Measurements from ENCODE around the gene CKMT1B.
"Not testable (repeated sequence)": the region's sequence is repeated elsewhere in the genome, so short reads cannot be mapped to it uniquely, and the experiment has no call there.

Gene CKMT1B

DNA sequence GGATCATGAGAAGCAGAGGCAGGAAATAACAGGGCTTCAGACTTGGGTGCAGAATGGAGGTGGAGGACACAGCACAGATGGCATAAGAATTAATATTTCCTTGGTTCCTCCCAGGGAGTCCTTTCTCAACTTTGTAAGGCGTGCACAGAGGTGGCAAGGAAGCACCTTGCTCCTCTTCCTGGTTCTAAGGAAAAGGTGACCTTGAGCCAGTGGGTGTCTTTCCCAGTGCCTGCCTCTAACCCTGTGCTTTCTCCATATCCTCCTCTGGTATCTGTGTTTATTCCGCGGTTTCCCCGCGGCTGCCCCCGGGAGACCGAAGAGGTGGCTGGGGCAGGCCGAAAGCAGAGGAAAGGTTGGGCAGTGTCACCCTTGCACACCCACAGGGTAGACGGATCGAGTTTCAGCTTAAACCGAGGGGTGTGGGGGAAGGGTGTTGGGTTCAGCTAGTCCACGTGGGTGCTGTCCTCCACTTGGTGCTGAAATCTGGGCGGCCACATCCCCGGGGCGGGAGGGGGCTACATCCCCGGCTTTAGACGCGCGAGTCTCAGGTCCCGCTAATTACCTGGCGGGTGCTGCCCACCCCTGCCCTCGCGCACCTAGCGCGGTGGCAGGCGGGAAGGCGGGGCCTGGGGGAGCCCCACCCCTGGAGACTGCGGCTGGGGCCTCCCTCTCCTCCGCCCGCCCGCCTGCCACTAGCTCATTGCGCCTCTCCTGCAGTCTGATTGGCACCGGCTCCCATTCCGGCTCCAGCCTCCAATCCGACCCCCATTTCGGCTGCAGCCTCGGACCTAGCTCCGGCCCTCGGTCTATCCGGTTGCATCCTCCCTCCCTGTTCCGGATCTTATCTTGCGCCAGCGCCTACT is at the start of gene CKMT1B:
CKMT1B (plus strand) TSS at position 700 of the 863 bp plus-strand sequence. CDS start 192 bp downstream, outside the sequence.
- not testable (repeated sequence) for H3K4me1 ChIP-seq (ENCODE audit: insufficient read depth, low read length, severe bottlenecking); H3K27ac ChIP-seq (ENCODE audit: low read depth, low read length, poor library complexity, severe bottlenecking); H3K9me3 ChIP-seq (ENCODE audit: low read length); H3K9me2 ChIP-seq (ENCODE audit: low read depth, low read length); H3K36me3 ChIP-seq (ENCODE audit: insufficient read depth, low read length); H3K79me2 ChIP-seq (ENCODE audit: insufficient read depth, low read length); H3F3A ChIP-seq (ENCODE audit: insufficient read depth, low read length); H3K9ac ChIP-seq (ENCODE audit: low read length); H3K4me3 ChIP-seq (ENCODE audit: low read depth, low read length, poor library complexity, severe bottlenecking); H3K4me2 ChIP-seq (ENCODE audit: low read length); H4K20me1 ChIP-seq (ENCODE audit: insufficient read depth, low read length); H3K27me3 ChIP-seq (ENCODE audit: insufficient read depth, low read length); H2AFZ ChIP-seq (ENCODE audit: low read length)

DNA sequence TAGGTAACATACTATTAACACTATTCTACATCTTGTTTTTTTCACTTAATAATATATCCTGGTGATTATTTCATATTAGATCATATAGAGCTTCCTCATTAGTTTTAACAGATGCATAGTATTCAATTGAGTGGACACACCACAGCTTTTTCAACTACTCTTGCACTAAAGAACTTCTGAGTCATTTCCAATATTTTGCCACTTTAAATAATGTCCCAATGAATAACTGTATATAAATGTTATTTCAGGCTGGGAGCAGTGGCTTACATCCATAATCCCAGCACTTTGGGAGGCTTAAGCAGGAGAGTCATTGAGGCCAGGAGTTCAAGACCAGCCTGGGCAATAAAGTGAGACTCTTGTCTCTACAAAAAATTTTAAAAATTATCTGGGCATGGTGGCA is 49.6 kb upstream of the CKMT1B start:
- H3K9me2 ChIP-seq (ENCODE audit: low read depth, low read length) = no peaks in the 10 kb centered on the region
- no peaks in the 10 kb centered on the region for H3K79me2 ChIP-seq (ENCODE audit: insufficient read depth, low read length)
- no peak overlapping the region for H3K27ac ChIP-seq (ENCODE audit: low read depth, low read length, poor library complexity, severe bottlenecking)
- no peaks in the 10 kb centered on the region for H4K20me1 ChIP-seq (ENCODE audit: insufficient read depth, low read length)
- no peak overlapping the region for H3K4me2 ChIP-seq (ENCODE audit: low read length)
- H3K4me3 ChIP-seq (ENCODE audit: low read depth, low read length, poor library complexity, severe bottlenecking) = no peak overlapping the region
- peaks cover 9% of the 10 kb centered on the region for H3K36me3 ChIP-seq (ENCODE audit: insufficient read depth, low read length)
- peaks cover 4% of the 10 kb centered on the region for H3K9me3 ChIP-seq (ENCODE audit: low read length)
- no peaks in the 10 kb centered on the region for H3K27me3 ChIP-seq (ENCODE audit: insufficient read depth, low read length)
- H3K9ac ChIP-seq (ENCODE audit: low read length) = no peak overlapping the region
- H3F3A ChIP-seq (ENCODE audit: insufficient read depth, low read length) = 0 out of 2 replicates have a peak, but pooled peaks cover 4% of the 10 kb centered on the region
- TF ChIP-seq EZH2 (IDR thresholded peaks at IDR 0.05; ENCODE audit: borderline replicate concordance, low read length) = no peak
- TF ChIP-seq, protein P1, sequence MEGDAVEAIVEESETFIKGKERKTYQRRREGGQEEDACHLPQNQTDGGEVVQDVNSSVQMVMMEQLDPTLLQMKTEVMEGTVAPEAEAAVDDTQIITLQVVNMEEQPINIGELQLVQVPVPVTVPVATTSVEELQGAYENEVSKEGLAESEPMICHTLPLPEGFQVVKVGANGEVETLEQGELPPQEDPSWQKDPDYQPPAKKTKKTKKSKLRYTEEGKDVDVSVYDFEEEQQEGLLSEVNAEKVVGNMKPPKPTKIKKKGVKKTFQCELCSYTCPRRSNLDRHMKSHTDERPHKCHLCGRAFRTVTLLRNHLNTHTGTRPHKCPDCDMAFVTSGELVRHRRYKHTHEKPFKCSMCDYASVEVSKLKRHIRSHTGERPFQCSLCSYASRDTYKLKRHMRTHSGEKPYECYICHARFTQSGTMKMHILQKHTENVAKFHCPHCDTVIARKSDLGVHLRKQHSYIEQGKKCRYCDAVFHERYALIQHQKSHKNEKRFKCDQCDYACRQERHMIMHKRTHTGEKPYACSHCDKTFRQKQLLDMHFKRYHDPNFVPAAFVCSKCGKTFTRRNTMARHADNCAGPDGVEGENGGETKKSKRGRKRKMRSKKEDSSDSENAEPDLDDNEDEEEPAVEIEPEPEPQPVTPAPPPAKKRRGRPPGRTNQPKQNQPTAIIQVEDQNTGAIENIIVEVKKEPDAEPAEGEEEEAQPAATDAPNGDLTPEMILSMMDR (IDR thresholded peaks at IDR 0.05; ENCODE audit: low read length) = no peak
- no peak overlapping the region for H2AFZ ChIP-seq (ENCODE audit: low read length)
- H3K4me1 ChIP-seq (ENCODE audit: insufficient read depth, low read length, severe bottlenecking) = no peaks in the 10 kb centered on the region

DNA sequence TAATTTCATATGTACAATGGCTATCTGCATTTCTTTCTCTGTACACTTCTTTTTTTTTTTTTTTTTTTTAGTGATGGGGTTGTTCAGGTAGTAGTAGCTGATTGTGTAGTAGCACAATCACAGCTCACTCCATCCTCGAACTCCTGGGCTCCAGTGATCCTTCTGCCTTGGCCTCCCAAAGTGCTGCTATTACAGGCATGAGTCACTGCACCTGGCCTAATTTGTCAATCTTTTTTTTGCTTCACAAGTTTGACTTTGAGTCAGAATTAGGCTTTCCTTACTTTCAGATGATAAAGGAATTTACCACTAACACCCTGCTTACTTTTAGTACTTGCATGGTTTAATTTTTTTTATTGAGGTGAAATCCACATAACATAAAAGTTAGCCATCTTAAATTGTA is 48.4 kb upstream of the CKMT1B start:
- no peak overlapping the region for H3K4me3 ChIP-seq (ENCODE audit: low read depth, low read length, poor library complexity, severe bottlenecking)
- no peaks in the 10 kb centered on the region for H3K27me3 ChIP-seq (ENCODE audit: insufficient read depth, low read length)
- H3K79me2 ChIP-seq (ENCODE audit: insufficient read depth, low read length) = no peaks in the 10 kb centered on the region

More for the DNA sequence above, 48.4 kb upstream of the CKMT1B start:
- Histone ChIP-seq H4K20me1 (ENCODE audit: insufficient read depth, low read length) (no peaks in the 10 kb centered on the region), H3K4me1 (ENCODE audit: insufficient read depth, low read length, severe bottlenecking) (no peaks in the 10 kb centered on the region), H3K9me3 (ENCODE audit: low read length) (peaks cover 4% of the 10 kb centered on the region), H2AFZ (ENCODE audit: low read length) (no peak overlapping the region), H3K27ac (ENCODE audit: low read depth, low read length, poor library complexity, severe bottlenecking) (no peak overlapping the region), H3K36me3 (ENCODE audit: insufficient read depth, low read length) (peaks cover 10% of the 10 kb centered on the region), H3F3A (ENCODE audit: insufficient read depth, low read length) (0 out of 2 replicates have a peak, but pooled peaks cover 4% of the 10 kb centered on the region), H3K4me2 (ENCODE audit: low read length) (no peak overlapping the region), H3K9ac (ENCODE audit: low read length) (no peak overlapping the region), H3K9me2 (ENCODE audit: low read depth, low read length) (no peaks in the 10 kb centered on the region)
- TF ChIP-seq, protein P1 (IDR thresholded peaks at IDR 0.05; ENCODE audit: low read length) = no peak
- TF ChIP-seq EZH2 (IDR thresholded peaks at IDR 0.05; ENCODE audit: borderline replicate concordance, low read length) = no peak

Data from OCI-LY1 (cell line).